Measurements from ENCODE around the gene PLAU.

DNA sequence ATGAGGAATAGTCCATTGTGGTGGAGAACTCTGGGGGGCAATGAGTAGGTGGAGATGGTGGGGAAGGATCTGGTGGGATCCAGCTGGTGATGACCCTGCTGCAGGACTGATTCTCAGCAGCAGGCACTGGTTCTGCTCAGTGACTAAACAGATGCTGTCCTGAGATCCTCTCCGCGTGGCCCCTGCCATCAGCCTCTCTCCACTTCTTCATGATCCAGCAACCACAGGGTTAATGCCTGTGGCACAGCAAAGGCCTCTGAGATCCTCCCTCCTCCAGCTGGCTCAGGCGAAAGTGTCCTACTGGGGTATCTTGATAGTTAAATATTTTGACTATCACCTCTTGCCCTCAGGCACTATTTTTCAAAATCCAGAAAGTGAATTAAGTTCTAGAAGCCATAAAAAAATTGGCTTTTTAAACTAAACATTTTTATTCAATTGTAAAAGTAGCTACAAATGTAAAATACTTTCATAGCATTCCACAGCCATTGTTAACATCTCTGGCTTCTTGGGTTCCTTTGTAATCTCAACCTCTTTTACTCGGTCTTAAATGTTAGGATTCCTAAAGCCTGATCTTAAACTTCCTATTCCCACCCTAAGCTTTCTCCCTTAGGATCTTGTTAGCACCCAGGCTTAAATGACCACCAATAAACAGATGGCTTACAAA lies 13.1 kb downstream of the PLAU start:
- TF ChIP-seq, protein P1, sequence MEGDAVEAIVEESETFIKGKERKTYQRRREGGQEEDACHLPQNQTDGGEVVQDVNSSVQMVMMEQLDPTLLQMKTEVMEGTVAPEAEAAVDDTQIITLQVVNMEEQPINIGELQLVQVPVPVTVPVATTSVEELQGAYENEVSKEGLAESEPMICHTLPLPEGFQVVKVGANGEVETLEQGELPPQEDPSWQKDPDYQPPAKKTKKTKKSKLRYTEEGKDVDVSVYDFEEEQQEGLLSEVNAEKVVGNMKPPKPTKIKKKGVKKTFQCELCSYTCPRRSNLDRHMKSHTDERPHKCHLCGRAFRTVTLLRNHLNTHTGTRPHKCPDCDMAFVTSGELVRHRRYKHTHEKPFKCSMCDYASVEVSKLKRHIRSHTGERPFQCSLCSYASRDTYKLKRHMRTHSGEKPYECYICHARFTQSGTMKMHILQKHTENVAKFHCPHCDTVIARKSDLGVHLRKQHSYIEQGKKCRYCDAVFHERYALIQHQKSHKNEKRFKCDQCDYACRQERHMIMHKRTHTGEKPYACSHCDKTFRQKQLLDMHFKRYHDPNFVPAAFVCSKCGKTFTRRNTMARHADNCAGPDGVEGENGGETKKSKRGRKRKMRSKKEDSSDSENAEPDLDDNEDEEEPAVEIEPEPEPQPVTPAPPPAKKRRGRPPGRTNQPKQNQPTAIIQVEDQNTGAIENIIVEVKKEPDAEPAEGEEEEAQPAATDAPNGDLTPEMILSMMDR (IDR thresholded peaks at IDR 0.05; ENCODE audit: low read depth, low read length, poor library complexity, severe bottlenecking), result no peak
- no peak for TF ChIP-seq EZH2phosphoT487 (IDR thresholded peaks at IDR 0.05; ENCODE audit: borderline replicate concordance, low read length)

All from DOHH2 (cell line).